GM06990 (cell line): ENCODE results near the gene C10orf105.

Experiments used
- DNase-seq: peaks from one replicate; pipeline ENCODE4 v3.0.0-alpha.2; 2011; ENCODE audit not compliant: insufficient read length; ENCODE audit errors: extremely low read depth
- H3K27me3 ChIP-seq: replicated peaks from 2 replicates; pipeline ENCODE4 v1.6.0; 2011; ENCODE audit warnings: low read length; ENCODE audit not compliant: control insufficient read depth, insufficient read depth
- H3K36me3 ChIP-seq: 2 replicates; pipeline ENCODE4 v1.5.1; 2011; ENCODE audit warnings: low read length; ENCODE audit not compliant: control insufficient read depth, insufficient read depth
- H3K4me3 ChIP-seq: replicated peaks from 2 replicates; pipeline ENCODE4 v1.5.1; 2011; ENCODE audit warnings: low read depth, mild to moderate bottlenecking, control low read depth, low read length
- TF ChIP-seq, protein P1 (sequence below): IDR thresholded peaks from 2 replicates; pipeline ENCODE4 v1.5.1; 2011; ENCODE audit warnings: low read length, control low read depth, mild to moderate bottlenecking, inconsistent platforms; ENCODE audit not compliant: insufficient read depth, poor library complexity, severe bottlenecking

The C10orf105 gene

DNA sequence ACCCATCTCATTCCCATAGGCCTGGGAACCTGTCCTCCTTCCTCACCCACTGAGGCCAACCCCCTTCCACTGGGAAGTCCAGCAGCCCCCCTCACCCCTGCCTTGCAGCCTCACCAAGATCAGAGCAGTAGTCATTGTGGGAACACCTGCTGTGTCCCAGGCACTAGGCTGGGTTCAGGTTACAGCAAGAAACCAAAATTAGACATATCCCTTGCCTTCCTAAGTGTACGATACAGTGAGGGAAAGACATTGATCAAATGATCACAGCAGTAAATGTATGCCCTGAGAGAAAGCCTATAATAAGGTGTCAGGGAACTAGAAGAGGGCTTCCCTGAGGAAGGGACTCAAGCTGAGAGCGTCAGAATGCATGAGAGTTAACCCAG lies 17.0 kb upstream of the C10orf105 start:
- Histone ChIP-seq H3K27me3 (no peaks in the 10 kb centered on the region), H3K4me3 (no peak overlapping the region), H3K36me3 (no peaks in the 10 kb centered on the region)
- no peak for DNase-seq
- TF ChIP-seq, protein P1, sequence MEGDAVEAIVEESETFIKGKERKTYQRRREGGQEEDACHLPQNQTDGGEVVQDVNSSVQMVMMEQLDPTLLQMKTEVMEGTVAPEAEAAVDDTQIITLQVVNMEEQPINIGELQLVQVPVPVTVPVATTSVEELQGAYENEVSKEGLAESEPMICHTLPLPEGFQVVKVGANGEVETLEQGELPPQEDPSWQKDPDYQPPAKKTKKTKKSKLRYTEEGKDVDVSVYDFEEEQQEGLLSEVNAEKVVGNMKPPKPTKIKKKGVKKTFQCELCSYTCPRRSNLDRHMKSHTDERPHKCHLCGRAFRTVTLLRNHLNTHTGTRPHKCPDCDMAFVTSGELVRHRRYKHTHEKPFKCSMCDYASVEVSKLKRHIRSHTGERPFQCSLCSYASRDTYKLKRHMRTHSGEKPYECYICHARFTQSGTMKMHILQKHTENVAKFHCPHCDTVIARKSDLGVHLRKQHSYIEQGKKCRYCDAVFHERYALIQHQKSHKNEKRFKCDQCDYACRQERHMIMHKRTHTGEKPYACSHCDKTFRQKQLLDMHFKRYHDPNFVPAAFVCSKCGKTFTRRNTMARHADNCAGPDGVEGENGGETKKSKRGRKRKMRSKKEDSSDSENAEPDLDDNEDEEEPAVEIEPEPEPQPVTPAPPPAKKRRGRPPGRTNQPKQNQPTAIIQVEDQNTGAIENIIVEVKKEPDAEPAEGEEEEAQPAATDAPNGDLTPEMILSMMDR: no peak

DNA sequence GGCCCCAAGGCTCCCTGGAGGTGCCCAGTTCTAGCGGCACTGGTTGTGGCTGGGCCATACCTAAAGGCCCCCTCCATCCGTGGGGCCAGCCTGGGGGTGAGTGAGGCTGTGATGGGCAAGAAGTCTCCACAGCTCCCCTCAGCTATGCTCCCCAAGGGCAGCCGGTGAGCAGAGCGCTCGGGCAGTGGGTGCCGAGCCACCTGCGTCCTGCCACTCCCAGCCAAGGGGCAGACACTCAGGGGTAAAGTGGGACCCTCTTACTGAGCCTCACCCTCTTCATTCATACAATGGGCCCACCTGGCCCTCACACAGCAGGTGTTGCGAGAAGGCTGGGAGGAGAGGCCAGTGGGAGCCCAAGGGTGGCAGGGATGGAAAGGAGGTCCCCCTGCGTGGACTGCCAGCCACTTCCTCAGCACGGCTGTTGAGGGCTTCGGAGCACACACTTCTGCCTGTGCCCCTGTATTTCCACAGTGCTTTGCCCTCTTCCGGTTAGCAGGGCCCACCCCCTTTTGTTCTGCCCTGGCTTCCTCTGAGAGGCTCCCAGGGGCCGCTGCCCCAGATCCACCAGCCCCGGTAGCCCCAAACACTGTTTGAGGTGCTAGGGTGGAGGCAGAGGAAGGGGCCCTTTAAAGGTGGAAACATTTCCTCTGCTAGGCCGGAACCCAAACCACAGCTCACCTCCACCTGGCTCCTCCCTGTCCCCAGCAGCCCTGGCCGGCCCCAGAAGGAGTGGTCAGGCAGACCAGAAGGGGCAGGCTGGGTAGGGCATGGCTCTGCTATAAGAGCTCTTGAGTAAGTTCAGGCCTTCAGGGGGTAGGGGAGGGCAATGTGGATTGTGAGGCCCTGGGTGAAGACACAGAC lies 16.4 kb upstream of the C10orf105 start:
- Histone ChIP-seq H3K36me3 (no peaks in the 10 kb centered on the region), H3K27me3 (no peaks in the 10 kb centered on the region), H3K4me3 (no peak overlapping the region)
- peak; percentile 37 for DNase-seq
- TF ChIP-seq, protein P1: no peak

GRCh38 chr10:71734797-71735196 lies 15.2 kb upstream of the C10orf105 start:
- Histone ChIP-seq H3K4me3 (no peak overlapping the region), H3K36me3 (no peaks in the 10 kb centered on the region), H3K27me3 (no peaks in the 10 kb centered on the region)
- TF ChIP-seq, protein P1: no peak
- DNase-seq: no peak

DNA sequence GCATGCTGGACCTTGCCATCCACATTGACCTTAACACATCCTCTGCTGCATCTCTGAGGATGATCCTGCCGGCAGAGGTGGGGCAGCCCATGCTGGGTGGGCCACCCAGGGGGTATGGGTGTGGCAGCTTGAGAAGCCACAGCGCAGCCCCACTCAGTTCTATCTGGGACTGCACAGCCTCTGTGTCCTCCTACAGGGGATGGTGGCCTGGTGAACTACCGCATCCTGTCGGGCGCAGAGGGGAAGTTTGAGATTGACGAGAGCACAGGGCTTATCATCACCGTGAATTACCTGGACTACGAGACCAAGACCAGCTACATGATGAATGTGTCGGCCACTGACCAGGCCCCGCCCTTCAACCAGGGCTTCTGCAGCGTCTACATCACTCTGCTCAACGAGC lies 12.2 kb upstream of the C10orf105 start:
- DNase-seq: no peak
- Histone ChIP-seq H3K36me3 (no peaks in the 10 kb centered on the region), H3K27me3 (no peaks in the 10 kb centered on the region), H3K4me3 (no peak overlapping the region)
- TF ChIP-seq, protein P1: no peak

- Histone ChIP-seq H3K36me3 (no peaks in the 10 kb centered on the region), H3K27me3 (no peaks in the 10 kb centered on the region), H3K4me3 (no peak overlapping the region)
- no peak for DNase-seq
- TF ChIP-seq, protein P1: no peak
These were observed 9.6 kb upstream of the C10orf105 start for GRCh38 chr10:71729161-71729636.
